Raji (cell line): ENCODE measurements around the gene ZNF490.

Experiments used
- POLR2A ChIP-seq: IDR thresholded peaks from 2 replicates; pipeline ENCODE4 v1.6.1; 2011; ENCODE audit warnings: low read depth, low read length, control low read depth; ENCODE audit not compliant: insufficient read depth

Gene ZNF490

GRCh38 chr19:12629215-12629614 is 18.6 kb upstream of the ZNF490 start:
- TF ChIP-seq POLR2A = no peak

DNA sequence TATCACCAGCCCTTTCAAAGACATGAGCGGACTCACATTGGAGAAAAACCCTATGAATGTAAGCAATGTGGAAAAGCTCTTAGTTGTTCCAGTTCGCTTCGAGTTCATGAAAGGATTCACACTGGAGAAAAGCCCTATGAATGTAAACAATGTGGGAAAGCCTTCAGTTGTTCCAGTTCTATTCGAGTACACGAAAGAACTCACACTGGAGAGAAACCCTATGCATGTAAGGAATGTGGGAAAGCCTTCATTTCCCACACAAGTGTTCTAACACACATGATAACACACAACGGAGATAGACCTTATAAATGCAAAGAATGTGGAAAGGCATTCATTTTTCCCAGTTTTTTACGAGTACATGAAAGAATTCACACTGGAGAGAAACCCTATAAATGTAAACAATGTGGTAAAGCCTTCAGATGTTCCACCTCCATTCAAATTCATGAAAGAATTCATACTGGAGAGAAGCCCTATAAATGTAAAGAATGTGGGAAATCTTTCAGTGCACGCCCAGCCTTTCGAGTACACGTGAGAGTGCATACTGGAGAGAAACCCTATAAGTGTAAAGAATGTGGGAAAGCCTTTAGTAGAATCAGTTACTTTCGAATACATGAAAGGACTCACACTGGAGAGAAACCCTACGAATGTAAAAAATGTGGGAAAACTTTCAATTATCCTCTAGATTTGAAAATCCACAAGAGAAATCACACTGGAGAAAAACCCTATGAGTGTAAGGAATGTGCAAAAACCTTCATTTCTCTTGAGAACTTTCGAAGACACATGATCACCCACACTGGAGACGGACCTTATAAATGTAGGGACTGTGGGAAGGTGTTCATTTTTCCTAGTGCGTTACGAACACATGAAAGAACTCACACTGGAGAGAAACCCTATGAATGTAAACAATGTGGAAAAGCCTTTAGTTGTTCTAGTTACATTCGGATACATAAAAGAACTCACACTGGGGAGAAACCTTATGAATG is 17.7 kb upstream of the ZNF490 start:
- TF ChIP-seq POLR2A = no peak

DNA sequence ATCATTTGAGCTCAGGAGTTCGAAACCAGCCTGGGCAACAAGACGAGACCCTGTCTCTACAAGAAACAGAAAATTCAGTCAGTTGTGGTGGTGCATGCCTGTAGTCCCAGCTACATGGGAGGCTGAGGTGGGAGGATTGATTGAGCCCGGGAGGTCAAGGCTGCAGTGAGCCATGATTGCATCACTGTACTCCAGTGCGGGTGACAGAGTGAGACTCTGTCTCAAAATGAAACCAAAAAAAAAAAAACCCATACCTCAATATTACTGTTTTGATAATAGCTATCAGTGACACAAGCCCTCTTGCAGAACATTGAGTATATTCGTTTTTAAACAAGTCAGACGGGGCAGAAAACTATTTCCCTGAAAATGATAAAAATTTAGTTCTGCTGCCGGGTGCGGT is 16.3 kb upstream of the ZNF490 start:
- no peak for TF ChIP-seq POLR2A

- TF ChIP-seq POLR2A = no peak
Observed at GRCh38 chr19:12623361-12624031, 12.9 kb upstream of the ZNF490 start.

- no peak for TF ChIP-seq POLR2A
Observed at GRCh38 chr19:12617646-12618045, 7.0 kb upstream of the ZNF490 start.

- TF ChIP-seq POLR2A = no peak
Observed at GRCh38 chr19:12611361-12611699, 717 bp upstream of the ZNF490 start.

DNA sequence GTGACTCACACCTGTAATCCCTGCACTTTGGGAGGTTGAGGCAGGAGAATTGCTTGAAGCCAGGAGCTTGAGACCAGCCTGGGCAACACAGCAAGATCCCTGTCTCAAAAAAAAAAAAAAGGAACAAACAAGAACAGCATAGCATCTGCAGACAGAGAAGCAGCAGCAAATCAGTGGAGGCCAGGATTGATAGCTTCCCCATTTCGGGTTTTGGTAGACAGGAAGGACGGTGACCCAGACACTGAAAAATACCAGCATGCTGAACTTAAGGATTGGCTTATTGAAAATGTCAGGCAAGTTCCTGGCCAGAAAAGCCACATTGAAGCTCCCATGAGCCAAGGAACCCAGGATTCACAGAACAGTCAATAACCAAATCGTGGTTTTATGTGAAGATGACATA is 3.0 kb downstream of the ZNF490 start:
- TF ChIP-seq POLR2A = no peak

GRCh38 chr19:12606796-12607195 is 3.8 kb downstream of the ZNF490 start:
- TF ChIP-seq POLR2A = no peak

GRCh38 chr19:12603714-12604113 is 6.9 kb downstream of the ZNF490 start:
- no peak for TF ChIP-seq POLR2A

DNA sequence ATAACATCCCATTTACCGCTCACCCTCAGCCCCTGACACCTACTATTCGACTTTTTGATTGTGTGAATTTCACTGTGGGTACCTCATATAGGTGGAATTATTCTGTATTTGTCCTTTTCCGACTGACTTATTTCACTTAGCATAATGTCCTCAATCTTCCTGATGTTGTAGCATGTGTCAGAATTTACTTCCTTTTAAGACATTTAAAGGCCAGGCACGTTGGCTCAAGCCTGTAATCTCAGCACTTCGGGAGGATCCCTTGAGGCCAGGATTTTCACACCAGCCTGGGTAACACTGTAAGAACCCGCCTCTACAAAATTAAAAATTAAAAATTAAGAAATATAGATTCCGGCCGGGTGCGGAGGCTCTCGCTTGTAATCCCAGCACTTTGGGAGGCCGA is 13.0 kb downstream of the ZNF490 start:
- TF ChIP-seq POLR2A = no peak

DNA sequence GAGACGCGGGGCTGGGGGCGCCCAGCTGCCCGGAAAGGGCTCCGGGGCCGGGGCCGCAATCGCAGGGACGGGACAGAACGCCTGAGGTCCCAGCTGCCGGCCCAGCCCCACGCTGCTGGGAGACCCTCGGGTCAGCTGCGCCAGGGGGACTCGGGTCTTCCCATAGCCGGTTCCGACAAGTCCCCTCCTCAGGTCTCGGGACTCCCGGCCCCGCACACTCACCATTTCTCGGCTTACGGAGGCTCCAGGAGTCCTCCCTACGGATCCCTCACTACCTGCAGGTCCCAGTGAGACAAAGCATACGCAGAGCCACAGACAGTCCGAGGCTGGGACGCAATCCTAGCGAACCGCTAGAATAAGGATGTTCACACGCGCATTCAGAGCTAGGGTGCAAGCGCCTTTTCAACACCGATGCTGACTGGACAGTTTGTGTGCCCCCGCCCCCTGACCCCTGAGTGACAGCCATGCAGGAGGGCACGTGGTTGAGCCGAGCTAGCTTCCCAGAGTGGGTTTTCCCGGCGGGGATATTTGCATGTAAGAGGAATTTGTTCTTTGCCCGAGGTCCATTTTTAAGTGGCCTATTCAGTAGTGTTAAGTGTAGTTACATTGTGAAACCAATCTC is 13.6 kb downstream of the ZNF490 start:
- no peak for TF ChIP-seq POLR2A

DNA sequence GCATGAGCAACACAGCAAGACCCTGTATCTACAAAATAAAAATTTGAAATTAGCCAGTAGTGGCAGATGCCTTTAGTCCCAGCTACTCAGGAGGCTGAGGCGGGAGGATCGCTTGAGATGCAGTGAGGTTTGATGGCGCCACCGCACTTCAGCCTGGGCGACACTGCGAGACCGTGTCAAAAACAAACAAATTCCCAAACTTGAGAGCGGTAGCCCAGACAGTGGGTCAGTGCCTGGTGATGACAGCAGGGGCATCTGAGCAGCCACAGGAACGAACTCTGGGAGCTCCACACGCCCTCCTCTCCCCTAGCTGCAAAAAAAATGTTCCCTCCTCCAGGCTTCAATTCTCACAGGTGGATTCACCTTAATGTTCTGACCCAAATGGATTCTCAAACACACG is 14.1 kb downstream of the ZNF490 start:
- TF ChIP-seq POLR2A = no peak

DNA sequence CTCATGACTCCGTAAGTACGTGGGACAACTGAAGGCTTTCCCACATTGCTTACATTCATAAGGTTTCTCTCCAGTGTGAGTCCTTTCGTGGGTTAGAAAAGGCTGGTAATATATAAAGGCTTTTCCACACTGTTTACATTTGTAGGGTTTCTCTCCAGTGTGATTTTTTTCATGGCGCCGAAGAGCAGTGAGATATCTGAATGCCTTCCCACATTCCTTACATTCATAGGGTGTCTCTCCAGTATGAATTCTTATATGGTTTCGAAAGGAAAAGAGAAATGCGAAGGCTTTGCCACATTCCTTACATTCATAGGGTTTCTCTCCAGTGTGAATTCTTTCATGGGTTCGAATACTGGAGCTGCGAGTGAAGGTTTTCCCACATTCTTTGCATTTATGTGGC is 29.5 kb downstream of the ZNF490 start:
- TF ChIP-seq POLR2A = no peak

- TF ChIP-seq POLR2A = no peak
Observed at GRCh38 chr19:12580180-12580694, 30.4 kb downstream of the ZNF490 start.

DNA sequence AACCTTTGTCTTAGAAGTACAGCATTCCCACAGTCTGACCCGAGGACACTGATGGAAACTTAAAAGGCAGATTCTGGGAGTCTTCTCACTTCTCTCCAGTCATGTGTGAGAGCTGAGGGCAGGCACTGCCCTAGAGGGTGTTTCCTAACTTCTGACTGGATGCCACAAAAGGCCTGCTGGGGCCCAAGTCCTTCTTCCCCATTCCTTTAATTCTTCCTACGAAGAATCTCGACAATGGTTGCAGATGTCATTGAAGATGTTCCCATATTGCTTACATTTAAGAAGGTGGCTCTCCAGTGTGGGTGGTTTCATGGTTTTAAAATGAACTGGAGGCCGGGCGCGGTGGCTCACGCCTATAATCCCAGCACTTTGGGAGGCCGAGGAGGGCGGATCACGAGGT is 32.0 kb downstream of the ZNF490 start:
- TF ChIP-seq POLR2A = no peak

GRCh38 chr19:12574036-12574435 is 36.6 kb downstream of the ZNF490 start:
- no peak for TF ChIP-seq POLR2A

DNA sequence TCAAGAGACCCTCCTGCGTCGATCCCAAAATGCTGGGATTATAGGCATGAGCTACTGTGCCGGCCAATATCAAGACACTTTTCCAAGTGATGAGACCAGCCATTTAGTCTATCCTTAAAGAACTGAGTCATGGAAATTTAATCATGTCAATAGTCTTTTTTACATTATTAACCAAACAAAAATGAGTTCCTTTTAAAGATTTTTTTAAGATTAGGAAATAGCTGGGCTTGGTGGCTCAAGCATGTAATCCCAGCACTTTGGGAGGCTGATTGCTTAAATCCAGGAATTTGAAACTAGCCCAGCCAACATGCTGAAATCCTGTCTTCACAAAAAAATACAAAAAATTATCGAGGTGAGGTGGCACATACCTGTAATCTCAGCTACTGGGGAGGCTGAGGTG is 42.7 kb downstream of the ZNF490 start:
- TF ChIP-seq POLR2A = no peak
